GM12873 (cell line): ENCODE measurements around the gene MBD1.

Experiments used
- TF ChIP-seq, protein P1 (sequence below): IDR thresholded peaks from 2 replicates; pipeline ENCODE4 v1.5.1; 2012; ENCODE audit warnings: low read depth, mild to moderate bottlenecking, moderate library complexity, low read length, control low read depth; ENCODE audit not compliant: insufficient read depth; ENCODE audit errors: missing control alignments

The MBD1 gene

DNA sequence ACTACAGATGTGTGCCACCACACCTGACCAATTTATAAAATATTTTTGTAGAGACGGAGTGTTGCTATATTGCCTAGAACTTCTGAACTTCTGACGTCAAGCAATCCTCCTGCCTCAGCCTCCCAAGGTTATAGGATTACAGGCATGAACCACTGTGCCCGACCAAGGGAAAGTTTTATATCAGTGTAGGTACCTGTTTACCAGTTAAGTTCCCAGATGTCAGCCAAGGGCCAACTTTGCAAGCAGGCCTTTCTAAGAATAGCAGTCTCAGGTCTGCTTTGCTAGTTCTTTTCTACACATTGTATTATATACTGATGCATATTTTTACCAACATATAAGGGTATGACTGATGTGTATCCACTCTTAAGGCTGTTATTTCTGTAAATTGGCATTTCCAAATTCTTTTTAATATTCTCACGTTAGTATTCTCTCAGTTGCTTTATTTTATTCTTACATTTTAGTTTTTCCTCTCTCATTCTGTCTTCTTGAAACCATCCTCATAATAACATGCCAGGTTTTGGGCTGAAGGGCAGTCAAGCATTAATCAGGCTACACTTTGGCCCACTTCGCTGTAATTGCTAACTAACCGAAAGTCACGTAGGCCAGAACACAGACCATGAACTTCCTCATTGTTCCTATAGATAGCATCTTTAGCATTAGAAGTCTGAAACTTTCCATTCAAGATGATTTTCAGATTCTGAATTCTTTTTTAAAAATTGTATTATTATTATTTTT is 31.1 kb upstream of the MBD1 start:
- TF ChIP-seq, protein P1, sequence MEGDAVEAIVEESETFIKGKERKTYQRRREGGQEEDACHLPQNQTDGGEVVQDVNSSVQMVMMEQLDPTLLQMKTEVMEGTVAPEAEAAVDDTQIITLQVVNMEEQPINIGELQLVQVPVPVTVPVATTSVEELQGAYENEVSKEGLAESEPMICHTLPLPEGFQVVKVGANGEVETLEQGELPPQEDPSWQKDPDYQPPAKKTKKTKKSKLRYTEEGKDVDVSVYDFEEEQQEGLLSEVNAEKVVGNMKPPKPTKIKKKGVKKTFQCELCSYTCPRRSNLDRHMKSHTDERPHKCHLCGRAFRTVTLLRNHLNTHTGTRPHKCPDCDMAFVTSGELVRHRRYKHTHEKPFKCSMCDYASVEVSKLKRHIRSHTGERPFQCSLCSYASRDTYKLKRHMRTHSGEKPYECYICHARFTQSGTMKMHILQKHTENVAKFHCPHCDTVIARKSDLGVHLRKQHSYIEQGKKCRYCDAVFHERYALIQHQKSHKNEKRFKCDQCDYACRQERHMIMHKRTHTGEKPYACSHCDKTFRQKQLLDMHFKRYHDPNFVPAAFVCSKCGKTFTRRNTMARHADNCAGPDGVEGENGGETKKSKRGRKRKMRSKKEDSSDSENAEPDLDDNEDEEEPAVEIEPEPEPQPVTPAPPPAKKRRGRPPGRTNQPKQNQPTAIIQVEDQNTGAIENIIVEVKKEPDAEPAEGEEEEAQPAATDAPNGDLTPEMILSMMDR, result no peak

DNA sequence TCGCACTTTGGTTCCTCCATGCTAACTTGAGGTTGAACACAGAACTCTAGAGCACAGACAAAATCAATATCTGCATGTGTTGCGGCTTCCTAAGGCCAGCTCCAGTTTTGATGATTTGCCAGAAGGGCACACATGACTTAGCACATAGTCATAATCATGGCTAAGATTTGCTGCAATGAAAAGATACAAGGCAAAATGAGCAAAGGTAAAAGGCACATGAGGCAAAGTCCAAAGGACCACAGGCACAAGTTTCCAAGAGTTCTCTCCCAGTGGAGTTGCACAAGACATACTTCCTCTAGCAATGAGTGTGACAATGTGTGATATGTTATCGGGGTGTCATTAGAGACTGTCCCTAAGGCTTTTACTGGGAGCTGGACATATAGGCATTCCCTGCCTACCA is 30.3 kb upstream of the MBD1 start:
- TF ChIP-seq, protein P1, result no peak

DNA sequence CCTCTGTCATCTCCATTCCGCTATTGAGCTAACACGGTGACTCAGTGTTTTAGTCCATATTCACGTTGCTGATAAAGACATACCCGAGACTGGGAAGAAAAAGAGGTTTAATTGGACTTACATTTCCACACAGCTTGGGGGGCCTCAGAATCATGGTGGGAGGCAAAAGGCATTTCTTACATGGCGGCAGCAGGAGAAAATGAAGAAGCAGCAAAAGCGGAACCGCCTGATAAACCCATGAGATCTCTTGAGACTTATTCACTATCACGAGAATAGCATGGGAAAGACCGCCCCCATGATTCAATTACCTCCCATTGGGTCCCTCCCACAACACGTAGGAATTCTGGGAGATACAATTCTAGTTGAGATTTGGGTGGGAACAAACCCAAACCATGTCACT is 28.8 kb upstream of the MBD1 start:
- TF ChIP-seq, protein P1, result no peak

DNA sequence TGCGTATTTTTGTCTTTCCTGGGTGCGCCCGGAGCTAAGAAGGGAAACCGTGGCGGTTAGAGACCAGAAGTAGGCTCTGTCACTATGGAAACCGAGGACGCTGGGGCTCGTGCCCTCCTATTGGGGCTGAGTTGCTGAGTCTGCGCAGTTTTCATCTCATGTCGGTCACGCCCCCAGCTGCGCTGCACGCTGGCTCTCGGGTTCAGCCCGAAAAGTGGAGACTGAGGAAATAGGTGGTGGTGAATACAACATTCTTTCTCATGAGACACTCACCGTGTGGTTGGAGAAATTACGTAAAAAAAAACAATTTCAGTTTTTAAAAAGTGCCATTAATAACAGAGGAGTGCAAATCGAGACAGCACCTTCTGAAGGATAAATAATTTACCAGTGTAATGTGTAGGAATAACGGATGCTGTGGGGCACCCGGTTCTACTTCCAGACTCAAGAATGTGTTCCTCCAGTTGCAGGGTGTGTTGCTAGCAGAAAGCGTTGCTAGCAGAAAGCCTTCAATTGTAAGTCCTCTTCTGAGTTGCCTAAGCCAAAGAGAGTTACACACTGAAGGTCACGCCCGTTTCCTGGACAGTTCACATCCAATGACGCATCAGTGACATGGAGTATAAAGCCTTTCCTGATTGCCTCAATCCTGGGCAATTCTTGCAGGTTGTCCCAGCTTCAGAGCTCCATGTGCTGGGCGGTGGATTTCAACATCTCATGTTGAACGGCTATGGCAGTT is 26.6 kb upstream of the MBD1 start:
- TF ChIP-seq, protein P1, result no peak

DNA sequence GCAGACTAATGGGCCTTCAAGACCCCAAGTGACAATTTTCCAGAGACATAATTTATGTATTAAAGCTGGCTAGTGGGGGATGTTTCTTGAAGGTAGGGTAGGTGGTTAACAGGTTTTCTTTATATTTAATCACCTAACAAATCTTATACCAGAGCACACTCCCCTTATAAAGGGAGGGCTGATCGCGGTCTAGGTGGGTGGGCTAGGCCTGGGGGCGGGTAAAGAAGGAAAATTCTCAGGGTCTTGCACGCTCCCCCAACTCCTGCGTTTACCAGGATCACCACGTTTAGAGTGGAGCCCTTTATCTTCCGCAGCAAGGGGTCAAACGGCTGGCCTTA is 26.0 kb upstream of the MBD1 start:
- TF ChIP-seq, protein P1, result no peak

DNA sequence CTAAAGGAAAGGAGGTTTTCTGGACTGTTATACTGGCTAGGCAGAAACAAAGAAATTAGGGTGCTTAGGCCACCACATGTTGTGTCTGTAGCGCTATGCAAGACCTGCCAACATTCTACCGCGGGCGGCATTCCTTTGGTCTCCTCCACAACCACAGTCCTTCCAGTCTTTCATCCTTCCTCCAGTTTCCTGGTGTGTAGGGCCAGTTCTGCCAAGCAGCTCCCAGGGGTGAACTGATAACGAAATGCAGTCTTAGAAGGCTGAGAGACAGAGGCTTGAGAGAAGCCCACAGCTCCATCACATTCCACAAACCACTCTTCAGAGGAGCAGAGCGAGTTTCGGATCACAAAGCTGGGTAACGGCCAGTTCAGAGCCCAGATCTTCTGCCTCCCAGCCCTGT is 25.6 kb upstream of the MBD1 start:
- TF ChIP-seq, protein P1, result no peak

DNA sequence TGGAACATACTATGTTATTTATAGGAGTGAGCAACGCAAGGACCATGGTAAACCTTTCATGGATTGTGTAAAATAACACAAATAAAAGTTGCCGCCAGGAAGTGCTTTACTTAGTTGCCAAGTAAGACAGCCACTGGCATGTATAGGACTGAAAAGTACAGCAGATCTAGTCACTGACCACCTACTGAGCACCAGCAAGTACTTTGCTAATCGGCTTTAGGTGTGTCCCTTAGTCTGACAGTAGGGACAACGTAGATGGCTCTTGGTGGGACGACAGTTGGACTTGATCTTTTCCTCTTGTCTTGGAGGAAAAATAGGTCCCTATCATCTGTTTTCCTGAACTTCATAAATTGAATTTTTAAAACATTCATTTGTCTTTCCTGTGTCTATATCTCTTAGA is 19.8 kb upstream of the MBD1 start:
- TF ChIP-seq, protein P1, result no peak
